NT2/D1 (cell line): ENCODE data around the gene TIMM8B.

Experiments
- SUZ12 ChIP-seq: IDR thresholded peaks from 2 replicates; pipeline ENCODE4 v1.6.1; 2011; ENCODE audit not compliant: insufficient read length, insufficient read depth; ENCODE audit errors: extremely low read depth
- YY1 ChIP-seq: IDR thresholded peaks from 2 replicates; pipeline ENCODE4 v1.6.1; 2011; ENCODE audit not compliant: insufficient read length, insufficient read depth
- ZNF274 ChIP-seq: IDR thresholded peaks from 2 replicates; pipeline ENCODE4 v1.6.1; 2011; ENCODE audit warnings: mild to moderate bottlenecking, low read depth, low read length

DNA sequence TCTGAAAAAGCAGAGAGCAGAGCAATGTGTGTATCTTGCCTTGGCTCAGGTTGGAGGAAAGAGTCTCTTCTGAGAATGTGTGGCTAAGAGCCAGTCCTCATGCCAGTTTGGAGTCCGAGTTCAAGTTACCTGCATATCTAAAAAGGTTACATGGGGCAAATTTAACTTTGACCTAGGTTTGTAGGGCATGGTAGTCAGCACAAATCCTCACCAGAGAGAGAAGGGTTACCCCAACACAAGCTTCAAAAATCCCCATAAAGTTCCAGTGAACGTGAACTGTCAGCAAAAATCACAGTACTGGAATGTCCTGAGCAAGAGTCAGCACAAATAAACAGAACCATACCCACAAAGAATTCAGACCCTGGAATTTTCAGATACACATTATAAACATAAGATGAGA is 13.9 kb upstream of the TIMM8B start:
- TF ChIP-seq ZNF274 (no peak), SUZ12 (no peak), YY1 (no peak)
